Measurements from ENCODE around the gene SLC8A1. TPM values are rescaled to one million over a fixed set of nuclear protein-coding genes. Genes with fewer than 3 reads are reported as not detected.

Gene SLC8A1
- total RNA-seq, 2 donors from 2014 or later = 23.2 to 28.2 TPM

- intact Hi-C loops (cut with DNase I) = loop anchor here (5.0 kb wide), 1 partner anchor 77 kb away; no protein-coding TSS in a partner anchor
- H3K4me1 ChIP-seq (replicated peaks) = no peaks in the 10 kb centered on the region
- H3K27me3 ChIP-seq (replicated peaks; ENCODE audit: insufficient read depth) = no peaks in the 10 kb centered on the region
- peak overlapping the region; percentile 3 to 40 for H3K27ac ChIP-seq
- WGBS = 2% methylated on average over 3 of the region's 3 CpGs
- no peaks in the 10 kb centered on the region for H3K9me3 ChIP-seq
- no peak overlapping the region for H3K4me3 ChIP-seq
- H3K36me3 ChIP-seq = no peaks in the 10 kb centered on the region
- no peak for DNase-seq (ENCODE audit: low spot score)
- no peak for TF ChIP-seq POLR2AphosphoS5 (IDR thresholded peaks at IDR 0.05)
- no peak for TF ChIP-seq POLR2A (IDR thresholded peaks at IDR 0.05)
- TF ChIP-seq CTCF (IDR thresholded peaks at IDR 0.05) = no peak
Observed at GRCh38 chr2:40364151-40364874, 87.6 kb downstream of the SLC8A1 start.

DNA sequence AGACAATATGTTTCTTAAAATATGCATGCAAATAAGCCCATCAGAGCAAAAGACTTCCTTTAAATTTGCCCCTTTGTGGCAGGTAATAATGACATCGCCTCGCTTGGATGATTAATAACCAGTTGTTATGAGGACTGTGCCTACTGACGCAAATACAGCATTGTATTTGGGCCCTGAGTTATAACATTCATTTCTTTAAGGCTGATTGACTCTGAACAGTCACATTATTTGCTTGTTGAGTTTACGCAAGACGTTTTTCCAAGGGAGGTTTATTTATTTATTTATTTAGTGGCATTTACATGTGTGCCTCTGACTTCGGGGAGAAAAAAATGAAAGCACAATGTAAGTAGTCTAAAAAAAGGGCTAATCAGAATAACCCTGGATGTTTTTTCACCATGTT lies 88.3 kb downstream of the SLC8A1 start:
- DNase-seq (ENCODE audit: low spot score) = no peak
- H3K4me3 ChIP-seq = no peak overlapping the region
- intact Hi-C loops (cut with DNase I) = loop anchor here (5.0 kb wide), 1 partner anchor 76 kb away; no protein-coding TSS in a partner anchor
- H3K27ac ChIP-seq = no peak overlapping the region
- 44% methylated on average over 6 of the region's 6 CpGs for WGBS
- TF ChIP-seq POLR2AphosphoS5 (IDR thresholded peaks at IDR 0.05) (no peak), CTCF (IDR thresholded peaks at IDR 0.05) (no peak), POLR2A (IDR thresholded peaks at IDR 0.05) (no peak)
- no peaks in the 10 kb centered on the region for H3K27me3 ChIP-seq (replicated peaks; ENCODE audit: insufficient read depth)
- H3K4me1 ChIP-seq (replicated peaks) = no peaks in the 10 kb centered on the region
- H3K9me3 ChIP-seq = no peaks in the 10 kb centered on the region
- H3K36me3 ChIP-seq = no peaks in the 10 kb centered on the region

DNA sequence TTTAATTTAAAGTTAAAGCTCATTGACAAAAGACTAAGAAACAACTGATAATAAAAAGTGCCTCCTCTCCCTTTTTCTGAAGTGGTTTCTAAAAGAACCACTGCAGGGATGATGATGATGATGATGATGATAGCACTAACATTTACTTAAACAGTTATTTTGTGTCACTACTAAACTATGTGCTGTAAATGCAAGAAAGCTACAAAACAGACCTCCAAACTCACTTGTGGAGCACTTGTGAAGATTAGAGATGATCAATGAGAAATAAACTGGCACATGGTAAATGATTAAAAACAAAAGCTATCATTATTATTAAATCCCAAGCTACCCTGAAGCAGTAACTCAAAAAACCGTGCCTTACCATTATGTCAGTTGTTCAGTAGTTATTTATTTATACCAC lies 88.7 kb downstream of the SLC8A1 start:
- Histone ChIP-seq H3K4me1 (replicated peaks) (no peaks in the 10 kb centered on the region), H3K36me3 (no peaks in the 10 kb centered on the region), H3K9me3 (no peaks in the 10 kb centered on the region), H3K27ac (no peak overlapping the region), H3K4me3 (no peak overlapping the region), H3K27me3 (replicated peaks; ENCODE audit: insufficient read depth) (no peaks in the 10 kb centered on the region)
- 51% methylated on average over 1 of the region's 1 CpG for WGBS
- no peak for DNase-seq (ENCODE audit: low spot score)
- intact Hi-C loops (cut with DNase I) = loop anchor here (5.0 kb wide), 1 partner anchor 76 kb away; no protein-coding TSS in a partner anchor
- TF ChIP-seq POLR2A (IDR thresholded peaks at IDR 0.05) (no peak), POLR2AphosphoS5 (IDR thresholded peaks at IDR 0.05) (no peak), CTCF (IDR thresholded peaks at IDR 0.05) (no peak)

DNA sequence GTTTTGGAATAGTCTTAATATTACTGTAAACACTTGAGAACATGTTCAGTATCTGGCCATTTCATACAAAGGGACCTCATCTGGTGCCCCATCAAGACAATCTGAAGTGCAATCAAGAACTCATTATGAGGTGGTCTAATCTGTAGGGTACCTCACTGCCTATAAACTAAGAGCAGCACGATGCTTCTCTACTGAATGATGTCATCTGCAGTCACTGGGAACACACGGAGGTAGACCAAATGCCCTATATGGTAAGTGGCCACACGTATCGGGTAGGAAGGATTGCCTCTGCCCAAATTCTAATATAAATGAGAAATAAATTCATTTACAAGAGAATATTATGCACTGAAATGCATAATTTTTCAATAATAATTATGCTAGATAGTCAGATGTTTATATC lies 90.4 kb downstream of the SLC8A1 start:
- Histone ChIP-seq H3K4me3 (no peak overlapping the region), H3K4me1 (replicated peaks) (no peaks in the 10 kb centered on the region), H3K9me3 (no peaks in the 10 kb centered on the region), H3K27ac (no peak overlapping the region), H3K36me3 (no peaks in the 10 kb centered on the region), H3K27me3 (replicated peaks; ENCODE audit: insufficient read depth) (no peaks in the 10 kb centered on the region)
- DNase-seq (ENCODE audit: low spot score) = no peak
- TF ChIP-seq POLR2AphosphoS5 (IDR thresholded peaks at IDR 0.05) (no peak), CTCF (IDR thresholded peaks at IDR 0.05) (no peak), POLR2A (IDR thresholded peaks at IDR 0.05) (no peak)
- intact Hi-C loops (cut with DNase I) = loop anchor here (5.0 kb wide), 1 partner anchor 74 kb away; no protein-coding TSS in a partner anchor
- 78% methylated on average over 4 of the region's 4 CpGs for WGBS

DNA sequence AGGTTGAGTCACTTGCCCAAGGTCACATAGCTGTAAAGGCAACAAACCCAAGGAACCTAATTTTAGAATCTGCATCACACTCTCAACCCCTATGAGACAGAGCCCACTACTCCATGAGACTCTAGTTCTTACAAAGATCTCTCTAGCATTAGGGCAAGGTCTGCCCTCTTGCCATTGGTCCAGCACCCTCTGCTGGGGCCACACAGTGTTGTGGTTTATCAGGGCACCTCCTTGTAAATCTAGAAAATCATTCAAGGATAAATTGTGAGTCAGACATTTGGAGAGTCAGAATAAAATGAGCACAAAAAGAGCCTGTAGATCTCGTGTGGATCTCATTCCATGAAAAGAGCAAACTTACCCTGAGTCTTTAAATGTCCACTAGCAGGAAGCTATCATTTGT lies 91.2 kb downstream of the SLC8A1 start:
- H3K4me3 ChIP-seq = no peak overlapping the region
- DNase-seq (ENCODE audit: low spot score) = no peak
- no peaks in the 10 kb centered on the region for H3K27me3 ChIP-seq (replicated peaks; ENCODE audit: insufficient read depth)
- H3K27ac ChIP-seq = no peak overlapping the region
- H3K36me3 ChIP-seq = no peaks in the 10 kb centered on the region
- H3K9me3 ChIP-seq = no peaks in the 10 kb centered on the region
- TF ChIP-seq CTCF (IDR thresholded peaks at IDR 0.05) (no peak), POLR2A (IDR thresholded peaks at IDR 0.05) (no peak), POLR2AphosphoS5 (IDR thresholded peaks at IDR 0.05) (no peak)
- WGBS = 42% methylated on average over 1 of the region's 1 CpG
- no peaks in the 10 kb centered on the region for H3K4me1 ChIP-seq (replicated peaks)
- intact Hi-C loops (cut with DNase I) = loop anchor here (5.0 kb wide), 1 partner anchor 73 kb away; no protein-coding TSS in a partner anchor
